ENCODE data around the gene CDKL1.

The CDKL1 gene

DNA sequence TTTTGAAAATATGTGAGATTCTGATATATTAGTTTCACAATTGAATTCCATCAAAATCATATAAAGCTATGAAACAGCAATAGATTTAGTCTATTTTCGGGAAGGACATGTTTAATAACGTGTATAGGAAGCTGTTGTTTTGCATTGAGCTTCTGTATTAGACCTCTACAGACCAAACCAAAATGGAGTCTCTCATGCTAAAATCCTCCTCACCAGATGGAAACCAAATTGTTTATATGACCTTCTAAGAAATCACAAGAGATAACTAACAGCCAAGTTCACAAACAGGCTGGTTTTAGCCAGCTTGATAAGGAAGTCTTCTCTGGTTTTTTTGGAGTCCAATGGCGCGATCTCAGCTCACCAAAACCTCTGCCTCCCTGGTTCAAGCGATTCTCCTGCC lies 108.5 kb downstream of the CDKL1 start:
- Histone ChIP-seq H3K27me3 (ENCODE audit: insufficient read depth, low read depth) (no peaks in the 10 kb centered on the region), H3K4me1 (ENCODE audit: low read depth, poor library complexity, severe bottlenecking) (no peaks in the 10 kb centered on the region), H4K20me1 (ENCODE audit: insufficient read depth) (no peaks in the 10 kb centered on the region), H3K9ac (no peak overlapping the region), H2AFZ (ENCODE audit: low read depth) (no peak overlapping the region), H3K36me3 (ENCODE audit: insufficient read depth) (no peaks in the 10 kb centered on the region), H3K4me3 (IDR thresholded peaks at IDR 0.05; ENCODE audit: insufficient read depth, low read depth, low read length) (no peak overlapping the region), H3K27ac (no peak overlapping the region), H3K79me2 (ENCODE audit: insufficient read depth, low read depth) (no peaks in the 10 kb centered on the region), H3K4me2 (no peak overlapping the region)
- TF ChIP-seq, protein P1, sequence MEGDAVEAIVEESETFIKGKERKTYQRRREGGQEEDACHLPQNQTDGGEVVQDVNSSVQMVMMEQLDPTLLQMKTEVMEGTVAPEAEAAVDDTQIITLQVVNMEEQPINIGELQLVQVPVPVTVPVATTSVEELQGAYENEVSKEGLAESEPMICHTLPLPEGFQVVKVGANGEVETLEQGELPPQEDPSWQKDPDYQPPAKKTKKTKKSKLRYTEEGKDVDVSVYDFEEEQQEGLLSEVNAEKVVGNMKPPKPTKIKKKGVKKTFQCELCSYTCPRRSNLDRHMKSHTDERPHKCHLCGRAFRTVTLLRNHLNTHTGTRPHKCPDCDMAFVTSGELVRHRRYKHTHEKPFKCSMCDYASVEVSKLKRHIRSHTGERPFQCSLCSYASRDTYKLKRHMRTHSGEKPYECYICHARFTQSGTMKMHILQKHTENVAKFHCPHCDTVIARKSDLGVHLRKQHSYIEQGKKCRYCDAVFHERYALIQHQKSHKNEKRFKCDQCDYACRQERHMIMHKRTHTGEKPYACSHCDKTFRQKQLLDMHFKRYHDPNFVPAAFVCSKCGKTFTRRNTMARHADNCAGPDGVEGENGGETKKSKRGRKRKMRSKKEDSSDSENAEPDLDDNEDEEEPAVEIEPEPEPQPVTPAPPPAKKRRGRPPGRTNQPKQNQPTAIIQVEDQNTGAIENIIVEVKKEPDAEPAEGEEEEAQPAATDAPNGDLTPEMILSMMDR (conservative IDR thresholded peaks at IDR 0.05; ENCODE audit: low read depth, low read length): no peak

DNA sequence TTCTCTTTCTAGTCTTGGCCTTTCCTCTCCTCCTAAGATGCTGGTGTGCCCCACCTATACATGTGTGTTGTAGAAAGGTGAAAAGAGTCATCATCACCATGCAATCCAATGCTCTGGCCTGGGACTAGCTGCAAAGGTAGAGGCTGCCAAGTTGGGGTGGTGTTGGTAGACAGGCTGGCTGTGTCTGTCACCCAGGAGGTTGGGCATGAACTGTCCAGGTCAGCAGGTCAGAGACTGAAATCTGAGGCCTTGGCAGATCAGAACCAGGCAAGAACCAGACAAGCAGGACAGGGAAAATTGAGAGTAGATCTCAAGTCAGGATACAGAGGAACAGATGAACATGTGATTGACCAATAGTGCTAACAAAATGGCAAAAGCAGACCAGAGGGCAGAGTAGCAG lies 110.8 kb downstream of the CDKL1 start:
- no peak overlapping the region for H3K4me3 ChIP-seq (IDR thresholded peaks at IDR 0.05; ENCODE audit: insufficient read depth, low read depth, low read length)
- H3K4me1 ChIP-seq (ENCODE audit: low read depth, poor library complexity, severe bottlenecking): no peaks in the 10 kb centered on the region
- no peak overlapping the region for H3K4me2 ChIP-seq
- H3K36me3 ChIP-seq (ENCODE audit: insufficient read depth): no peaks in the 10 kb centered on the region
- no peaks in the 10 kb centered on the region for H3K27me3 ChIP-seq (ENCODE audit: insufficient read depth, low read depth)
- H2AFZ ChIP-seq (ENCODE audit: low read depth): no peak overlapping the region
- H3K9ac ChIP-seq: no peak overlapping the region
- H3K27ac ChIP-seq: no peak overlapping the region
- TF ChIP-seq, protein P1 (conservative IDR thresholded peaks at IDR 0.05; ENCODE audit: low read depth, low read length): no peak
- no peaks in the 10 kb centered on the region for H3K79me2 ChIP-seq (ENCODE audit: insufficient read depth, low read depth)
- no peaks in the 10 kb centered on the region for H4K20me1 ChIP-seq (ENCODE audit: insufficient read depth)

All from KMS-11 (cell line).